ENCODE measurements around the gene LYST.

DNA sequence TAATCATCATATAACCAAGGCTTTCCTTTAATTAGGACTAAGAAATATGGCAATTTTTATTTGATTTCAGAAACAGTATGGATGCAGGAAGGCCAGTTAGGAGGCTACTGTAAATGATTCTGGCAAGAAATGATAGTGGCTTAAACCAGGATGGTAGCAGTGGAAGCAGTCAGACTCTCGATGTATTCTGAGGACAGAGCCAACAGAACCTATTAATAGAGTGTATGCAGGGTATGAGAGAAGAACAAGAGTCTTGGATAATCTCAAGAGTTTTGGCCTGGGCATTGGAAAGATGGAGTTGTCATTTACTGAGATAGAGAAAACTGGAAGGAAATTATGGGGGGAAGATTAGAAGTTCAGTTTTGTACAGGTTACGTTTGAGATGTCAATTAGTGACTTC is 143.8 kb downstream of the LYST start:
- TF ChIP-seq, protein P1, sequence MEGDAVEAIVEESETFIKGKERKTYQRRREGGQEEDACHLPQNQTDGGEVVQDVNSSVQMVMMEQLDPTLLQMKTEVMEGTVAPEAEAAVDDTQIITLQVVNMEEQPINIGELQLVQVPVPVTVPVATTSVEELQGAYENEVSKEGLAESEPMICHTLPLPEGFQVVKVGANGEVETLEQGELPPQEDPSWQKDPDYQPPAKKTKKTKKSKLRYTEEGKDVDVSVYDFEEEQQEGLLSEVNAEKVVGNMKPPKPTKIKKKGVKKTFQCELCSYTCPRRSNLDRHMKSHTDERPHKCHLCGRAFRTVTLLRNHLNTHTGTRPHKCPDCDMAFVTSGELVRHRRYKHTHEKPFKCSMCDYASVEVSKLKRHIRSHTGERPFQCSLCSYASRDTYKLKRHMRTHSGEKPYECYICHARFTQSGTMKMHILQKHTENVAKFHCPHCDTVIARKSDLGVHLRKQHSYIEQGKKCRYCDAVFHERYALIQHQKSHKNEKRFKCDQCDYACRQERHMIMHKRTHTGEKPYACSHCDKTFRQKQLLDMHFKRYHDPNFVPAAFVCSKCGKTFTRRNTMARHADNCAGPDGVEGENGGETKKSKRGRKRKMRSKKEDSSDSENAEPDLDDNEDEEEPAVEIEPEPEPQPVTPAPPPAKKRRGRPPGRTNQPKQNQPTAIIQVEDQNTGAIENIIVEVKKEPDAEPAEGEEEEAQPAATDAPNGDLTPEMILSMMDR (optimal IDR thresholded peaks at IDR 0.05 in 1 of 3, IDR thresholded peaks at IDR 0.05 in 1 of 3, conservative IDR thresholded peaks at IDR 0.05 in 1 of 3; ENCODE audit: extremely low read depth in 1 of 3, insufficient read depth in 2 of 3, low read length in 3 of 3), result no peak
- no peak for TF ChIP-seq EZH2 (IDR thresholded peaks at IDR 0.05; ENCODE audit: low read length)
